Caco-2 (cell line): Measurements from ENCODE around the gene PINK1. TPM values are rescaled to one million over a fixed set of nuclear protein-coding genes. Genes with fewer than 3 reads are reported as not detected.

Source experiments
- BruUV-seq: library from RNA; stranded (reverse); fragments of 400-500 nt; replicated peaks from 2 replicates; lab custom pipeline; 2021; lab: Mats Ljungman, UMichigan
- CTCF ChIA-PET: fragments of 300-600 bp; sonication (Branson Sonifier 250); formaldehyde crosslinking; loops from one replicate; lab custom pipeline; 2022; ENCODE audit warnings: antibody characterized with exemption; lab: Charles Lee
- POLR2A ChIA-PET: fragments of 300-600 bp; sonication (Branson Sonifier 250); formaldehyde crosslinking; loops from one replicate; lab custom pipeline; 2022; ENCODE audit warnings: antibody characterized with exemption; lab: Charles Lee
- DNase-seq, 2 experiments: peaks; one replicate each; pipeline versions ENCODE4 v3.0.0 to v3.0.0-alpha.2; 2020 to 2022
- H3K27me3 ChIP-seq: replicated peaks from 2 replicates; pipeline ENCODE4 v1.6.0; 2011; ENCODE audit warnings: low read length; ENCODE audit not compliant: control insufficient read depth, insufficient read depth
- H3K36me3 ChIP-seq: 2 replicates; pipeline ENCODE4 v1.5.1; 2011; ENCODE audit warnings: low read length; ENCODE audit not compliant: control insufficient read depth, insufficient read depth
- H3K4me1 ChIP-seq: fragments of 250-450 bp; sonication (Bioruptor Pico); 2 replicates; pipeline ENCODE4 v1.5.1; 2020; ENCODE audit warnings: mild to moderate bottlenecking
- H3K4me3 ChIP-seq: 2 replicates; pipeline ENCODE4 v1.5.1; 2011; ENCODE audit warnings: low read depth, mild to moderate bottlenecking, control low read depth, low read length
- H3K9me3 ChIP-seq: fragments of 250-450 bp; sonication (Bioruptor Pico); 2 replicates; pipeline ENCODE4 v1.5.1; 2020; ENCODE audit warnings: mild to moderate bottlenecking, moderate library complexity
- H3K27ac Mint-ChIP-seq: one replicate; pipeline ENCODE4 v1.8.0; 2022; ENCODE audit warnings: mixed read lengths; ENCODE audit not compliant: unreplicated experiment
- H3K27me3 Mint-ChIP-seq: one replicate; pipeline ENCODE4 v1.8.0; 2022; ENCODE audit warnings: mixed read lengths; ENCODE audit not compliant: insufficient read depth, unreplicated experiment
- H3K36me3 Mint-ChIP-seq: one replicate; pipeline ENCODE4 v1.8.0; 2022; ENCODE audit warnings: mild to moderate bottlenecking, mixed read lengths; ENCODE audit not compliant: insufficient read depth, unreplicated experiment
- H3K4me1 Mint-ChIP-seq: one replicate; pipeline ENCODE4 v1.8.0; 2022; ENCODE audit warnings: low read depth, mixed read lengths; ENCODE audit not compliant: unreplicated experiment
- H3K4me3 Mint-ChIP-seq: one replicate; pipeline ENCODE4 v1.8.0; 2022; ENCODE audit warnings: mild to moderate bottlenecking, moderate library complexity, mixed read lengths; ENCODE audit not compliant: unreplicated experiment
- H3K9me3 Mint-ChIP-seq: one replicate; pipeline ENCODE4 v1.8.0; 2022; ENCODE audit warnings: mixed read lengths; ENCODE audit not compliant: unreplicated experiment
- CTCF ChIP-seq, 2 experiments: fragments of 200-600 bp in 1 of 2; IDR thresholded peaks; 1 replicate in 1 of 2; 2 replicates in 1 of 2; pipeline versions ENCODE4 v1.5.1 to v1.8.0; 2011 to 2022; ENCODE audit warnings: antibody characterized with exemption in 1 of 2, control low read depth in 1 of 2, inconsistent platforms in 1 of 2, low read depth in 1 of 2, low read length in 1 of 2, mild to moderate bottlenecking in 1 of 2, moderate library complexity in 1 of 2; ENCODE audit not compliant: insufficient read depth in 1 of 2, severe bottlenecking in 1 of 2, unreplicated experiment in 1 of 2
- intact Hi-C: fragments of 100-400 bp; cut with micrococcal nuclease; formaldehyde crosslinking; loops from one replicate; pipeline ENCODE4 v1.10.0; 2022; ENCODE audit not compliant: unreplicated experiment
- total RNA-seq: library from RNA; stranded (reverse); gene quantifications from 2 replicates; pipeline ENCODE4 v1.2.3, GENCODE V29; 2022

The PINK1 gene
- total RNA-seq, 1 experiment from 2014 or later: 23.2 TPM

GRCh38 chr1:20693623-20694022, 60.4 kb downstream of the PINK1 start:
- Mint-ChIP-seq H3K27me3 (no peaks in the 10 kb centered on the region), H3K4me3 (no peak overlapping the region), H3K36me3 (peaks cover 18% of the 10 kb centered on the region), H3K9me3 (no peaks in the 10 kb centered on the region), H3K27ac (no peak overlapping the region), H3K4me1 (peaks cover 5% of the 10 kb centered on the region)
- no TSS peak for BruUV-seq
- H3K4me3 ChIP-seq: no peak overlapping the region
- no peaks in the 10 kb centered on the region for H3K36me3 ChIP-seq
- ChIA-PET POLR2A (no interaction called here), CTCF (no interaction called here)
- H3K9me3 ChIP-seq: no peaks in the 10 kb centered on the region
- no peaks in the 10 kb centered on the region for H3K27me3 ChIP-seq
- intact Hi-C loops: loop anchor here (10.0 kb wide), 2 partner anchors 91 to 291 kb away; partner anchors contain the start of gene HP1BP3
- H3K4me1 ChIP-seq: peaks cover 9% of the 10 kb centered on the region
- no peak for DNase-seq
- TF ChIP-seq CTCF (IDR thresholded peaks at IDR 0.05; ENCODE audit: insufficient read depth in 1 of 2, low read depth in 1 of 2, low read length in 1 of 2, severe bottlenecking in 1 of 2, unreplicated experiment in 1 of 2): no peak

DNA sequence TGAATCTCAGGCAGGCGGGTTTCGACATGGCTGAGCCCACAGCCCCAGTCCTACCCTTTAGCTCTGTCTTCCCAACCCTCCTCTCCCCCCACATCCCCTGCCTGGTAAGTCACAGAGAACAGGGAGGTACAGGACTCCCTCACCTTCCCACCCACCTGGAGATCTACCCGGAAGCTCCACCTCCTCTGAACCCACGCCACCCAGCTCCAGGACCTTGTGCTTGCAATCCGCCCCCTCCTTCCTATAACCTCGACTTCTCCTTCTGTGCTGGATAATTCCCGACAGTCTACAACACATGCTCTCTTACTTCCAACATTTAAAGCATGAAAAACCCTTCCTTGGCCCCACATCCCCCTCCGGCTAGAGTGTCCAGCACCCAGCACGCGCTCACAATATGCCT, 62.3 kb downstream of the PINK1 start:
- CTCF ChIA-PET: interaction anchor here (0.7 kb wide), 1 partner anchor 32 kb away, joined by 3 read pairs; no protein-coding TSS in a partner anchor
- Histone ChIP-seq H3K9me3 (no peaks in the 10 kb centered on the region), H3K27me3 (no peaks in the 10 kb centered on the region), H3K36me3 (no peaks in the 10 kb centered on the region), H3K4me3 (no peak overlapping the region), H3K4me1 (peaks cover 13% of the 10 kb centered on the region)
- POLR2A ChIA-PET: no interaction called here
- no peak for DNase-seq
- H3K9me3 Mint-ChIP-seq: no peaks in the 10 kb centered on the region
- BruUV-seq: no TSS peak
- H3K27me3 Mint-ChIP-seq: no peaks in the 10 kb centered on the region
- H3K27ac Mint-ChIP-seq: no peak overlapping the region
- H3K4me1 Mint-ChIP-seq: peaks cover 12% of the 10 kb centered on the region
- H3K4me3 Mint-ChIP-seq: no peak overlapping the region
- intact Hi-C loops: loop anchor here (10.0 kb wide), 2 partner anchors 89 to 289 kb away; partner anchors contain the start of gene HP1BP3
- TF ChIP-seq CTCF (IDR thresholded peaks at IDR 0.05; ENCODE audit: insufficient read depth in 1 of 2, low read depth in 1 of 2, low read length in 1 of 2, severe bottlenecking in 1 of 2, unreplicated experiment in 1 of 2): no peak
- H3K36me3 Mint-ChIP-seq: peaks cover 18% of the 10 kb centered on the region

DNA sequence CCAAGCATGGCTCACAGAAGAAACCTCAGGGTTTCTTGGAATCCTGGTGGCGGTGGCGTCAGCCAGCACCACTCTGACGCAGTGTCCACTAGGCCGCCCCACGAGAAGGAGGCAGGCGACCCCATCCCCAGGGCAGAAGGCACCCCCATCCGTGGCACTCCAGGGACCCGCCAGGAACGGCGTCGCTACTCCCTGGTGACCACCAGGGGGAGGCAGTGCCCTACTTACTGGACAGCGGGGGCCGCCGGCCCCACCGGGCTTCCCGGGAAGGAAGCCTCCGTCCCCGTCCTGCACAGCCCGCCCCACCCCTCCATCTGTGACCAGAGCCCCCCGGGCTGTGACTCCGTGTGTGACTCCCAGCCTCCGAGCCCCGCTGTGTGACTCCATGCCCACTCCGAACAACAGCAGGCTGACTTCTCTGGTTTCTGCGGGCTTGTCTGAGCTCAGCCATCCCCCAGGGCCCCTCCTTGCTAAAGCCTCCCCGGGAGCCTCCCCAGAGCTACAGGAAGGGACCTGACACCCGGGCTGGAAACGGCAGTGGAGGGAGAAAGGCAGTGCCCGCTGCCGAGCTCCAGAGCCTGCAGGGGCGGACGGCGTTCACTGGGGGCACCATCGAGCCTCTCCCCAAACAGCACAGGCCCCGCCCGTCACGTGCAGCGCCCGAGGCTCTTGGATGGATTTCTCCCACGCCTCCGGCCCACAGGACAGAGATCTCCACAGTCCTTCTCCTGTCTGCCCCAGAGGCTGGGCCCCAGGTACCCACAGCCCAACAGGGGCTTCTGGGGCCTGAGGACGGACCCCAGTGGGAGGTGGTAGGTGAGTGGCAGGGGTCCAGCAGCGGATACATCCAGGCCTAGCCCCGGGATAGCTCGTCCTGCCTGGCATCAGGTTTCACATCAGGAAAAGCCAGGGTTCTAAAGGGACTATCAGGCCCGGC, 63.4 kb downstream of the PINK1 start:
- H3K4me3 Mint-ChIP-seq: peak overlapping the region; percentile 88
- no peaks in the 10 kb centered on the region for H3K9me3 Mint-ChIP-seq
- CTCF ChIA-PET: interaction anchor here (0.5 to 1.4 kb wide), 26 partner anchors 9 to 866 kb away, joined by 3 to 49 read pairs (median 4); partner anchors contain the start of genes DDOST, KIF17 and MUL1

More for the DNA sequence above, 63.4 kb downstream of the PINK1 start:
- POLR2A ChIA-PET: interaction anchor here (0.6 to 1.4 kb wide), 4 partner anchors 21 to 499 kb away, joined by 3 to 7 read pairs (median 4); partner anchors contain the start of genes HP1BP3 and KIF17
- no peaks in the 10 kb centered on the region for H3K27me3 ChIP-seq
- no peaks in the 10 kb centered on the region for H3K27me3 Mint-ChIP-seq
- no TSS peak for BruUV-seq
- intact Hi-C loops: loop anchor here (1.0 to 10.0 kb wide), 3 partner anchors 37 to 288 kb away; partner anchors contain the start of gene HP1BP3
- no peaks in the 10 kb centered on the region for H3K9me3 ChIP-seq
- H3K27ac Mint-ChIP-seq: peak overlapping the region; percentile 77
- peaks cover 12% of the 10 kb centered on the region for H3K4me1 Mint-ChIP-seq
- peaks cover 18% of the 10 kb centered on the region for H3K4me1 ChIP-seq
- H3K36me3 Mint-ChIP-seq: peaks cover 18% of the 10 kb centered on the region
- DNase-seq: peak; percentile 90 to 91
- H3K36me3 ChIP-seq: no peaks in the 10 kb centered on the region
- peak overlapping the region; percentile 71 for H3K4me3 ChIP-seq
- TF ChIP-seq CTCF (IDR thresholded peaks at IDR 0.05; ENCODE audit: insufficient read depth in 1 of 2, low read depth in 1 of 2, low read length in 1 of 2, severe bottlenecking in 1 of 2, unreplicated experiment in 1 of 2): peak; percentile 90 to 96
